Cardiac muscle cell (in vitro differentiated cells and primary cell): ENCODE results near the gene KLHL13. TPM values are rescaled to one million over a fixed set of nuclear protein-coding genes. Genes with fewer than 3 reads are reported as not detected.

Experiments used
- DNase-seq, 2 donors: peaks; one replicate each; pipeline versions ENCODE4 v3.0.0 to v3.0.0-alpha.2; 2010 to 2017; ENCODE audit warnings: low read depth in 1 of 2, low spot score in 1 of 2
- H3K27ac ChIP-seq: fragments of 200-600 bp; sonication (generic); 2 replicates; pipeline ENCODE4 v1.5.1; 2016
- H3K27me3 ChIP-seq: fragments of 200-600 bp; sonication (generic); 2 replicates; pipeline ENCODE4 v1.6.0; 2016; ENCODE audit warnings: control low read depth
- H3K36me3 ChIP-seq: fragments of 200-600 bp; sonication (generic); 2 replicates; pipeline ENCODE4 v1.5.1; 2016; ENCODE audit warnings: control low read depth
- H3K4me1 ChIP-seq: fragments of 200-600 bp; sonication (generic); 2 replicates; pipeline ENCODE4 v1.8.1; 2017; ENCODE audit warnings: low read depth, mild to moderate bottlenecking, mixed run types
- H3K4me3 ChIP-seq: fragments of 200-600 bp; sonication (generic); 2 replicates; pipeline ENCODE4 v1.5.1; 2016; ENCODE audit warnings: mild to moderate bottlenecking
- H3K9me3 ChIP-seq: fragments of 200-600 bp; sonication (generic); 2 replicates; pipeline ENCODE4 v1.5.1; 2017; ENCODE audit warnings: low read depth, mild to moderate bottlenecking, control low read depth
- polyA plus RNA-seq: library from polyadenylated mRNA; unstranded; fragments of >200 nt; fragmentation: Nextera tagmentation; extraction: Ambion mirVana; gene quantifications from 2 replicates; pipeline ENCODE4 v1.2.1, GENCODE V29; 2016
- total RNA-seq: library from RNA; depleted of rRNA; stranded (reverse); fragments of >200 nt; gene quantifications from 2 replicates; pipeline ENCODE4 v1.2.3, GENCODE V29; 2016
- TF ChIP-seq, protein P1 (sequence below): IDR thresholded peaks from 2 replicates; pipeline ENCODE4 v1.5.1; 2012; ENCODE audit warnings: low read depth, mild to moderate bottlenecking, low read length

Gene KLHL13
- total and polyA plus RNA-seq, 2 experiments from 2014 or later, result 13.8 to 22.0 TPM

DNA sequence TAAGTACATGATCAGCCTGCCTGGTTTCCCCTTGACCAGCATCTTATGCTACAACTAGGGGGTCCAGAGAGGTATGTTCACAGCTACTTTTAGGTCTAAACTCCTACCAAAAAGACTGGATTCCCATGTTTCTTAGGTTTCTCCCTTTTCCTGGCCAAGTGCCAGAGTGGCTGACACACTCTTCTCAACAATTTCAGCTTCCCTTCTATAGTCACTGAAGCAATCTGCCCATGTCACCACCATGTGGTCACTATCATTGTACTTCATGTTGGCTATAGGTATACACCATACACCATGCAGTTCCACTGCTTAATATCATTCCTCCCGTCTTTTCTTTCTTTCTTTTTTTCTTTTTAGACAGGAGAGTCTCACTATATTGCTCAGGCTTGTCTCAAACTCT lies 66.9 kb downstream of the KLHL13 start:
- no peak overlapping the region for H3K4me3 ChIP-seq
- no peak for DNase-seq

DNA sequence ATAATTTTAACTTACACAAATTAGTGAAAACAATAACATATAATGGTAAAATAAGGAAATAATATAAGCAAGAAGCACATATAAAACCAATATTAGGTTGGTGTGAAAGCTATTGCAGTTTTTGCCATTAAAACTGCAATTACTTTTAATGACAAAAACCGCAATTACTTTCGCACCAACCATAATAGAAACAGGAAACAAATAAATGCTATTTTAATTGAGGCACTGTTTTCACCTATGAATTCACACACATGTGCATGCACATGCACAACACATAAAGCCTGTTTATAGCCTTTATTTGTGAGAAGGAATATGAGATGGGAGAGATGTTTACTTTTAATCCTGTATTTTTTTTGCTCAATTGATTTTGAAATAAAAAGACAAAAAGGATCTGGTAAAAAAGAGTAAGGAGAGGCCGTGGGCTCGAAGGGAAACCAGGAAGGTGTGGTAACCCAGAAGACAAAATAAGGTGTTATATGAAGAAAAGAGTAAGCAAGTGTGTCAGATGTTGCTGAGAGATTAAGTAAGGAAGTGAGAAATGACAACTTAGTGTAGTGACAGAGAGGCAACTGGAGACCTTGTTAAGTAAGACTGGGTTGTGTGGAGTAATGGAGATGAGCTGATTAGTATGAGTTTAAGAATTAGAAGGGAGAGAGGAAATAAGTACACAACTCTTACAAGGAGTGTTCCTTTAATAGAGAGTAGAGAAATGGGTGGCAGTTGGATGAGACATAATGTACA lies 69.0 kb downstream of the KLHL13 start:
- Histone ChIP-seq H3K27me3 (no peaks in the 10 kb centered on the region), H3K4me1 (no peaks in the 10 kb centered on the region), H3K9me3 (no peaks in the 10 kb centered on the region), H3K4me3 (no peak overlapping the region), H3K36me3 (no peaks in the 10 kb centered on the region), H3K27ac (no peak overlapping the region)
- DNase-seq, result no peak
- TF ChIP-seq, protein P1, sequence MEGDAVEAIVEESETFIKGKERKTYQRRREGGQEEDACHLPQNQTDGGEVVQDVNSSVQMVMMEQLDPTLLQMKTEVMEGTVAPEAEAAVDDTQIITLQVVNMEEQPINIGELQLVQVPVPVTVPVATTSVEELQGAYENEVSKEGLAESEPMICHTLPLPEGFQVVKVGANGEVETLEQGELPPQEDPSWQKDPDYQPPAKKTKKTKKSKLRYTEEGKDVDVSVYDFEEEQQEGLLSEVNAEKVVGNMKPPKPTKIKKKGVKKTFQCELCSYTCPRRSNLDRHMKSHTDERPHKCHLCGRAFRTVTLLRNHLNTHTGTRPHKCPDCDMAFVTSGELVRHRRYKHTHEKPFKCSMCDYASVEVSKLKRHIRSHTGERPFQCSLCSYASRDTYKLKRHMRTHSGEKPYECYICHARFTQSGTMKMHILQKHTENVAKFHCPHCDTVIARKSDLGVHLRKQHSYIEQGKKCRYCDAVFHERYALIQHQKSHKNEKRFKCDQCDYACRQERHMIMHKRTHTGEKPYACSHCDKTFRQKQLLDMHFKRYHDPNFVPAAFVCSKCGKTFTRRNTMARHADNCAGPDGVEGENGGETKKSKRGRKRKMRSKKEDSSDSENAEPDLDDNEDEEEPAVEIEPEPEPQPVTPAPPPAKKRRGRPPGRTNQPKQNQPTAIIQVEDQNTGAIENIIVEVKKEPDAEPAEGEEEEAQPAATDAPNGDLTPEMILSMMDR, result no peak

More for the DNA sequence above, 66.9 kb downstream of the KLHL13 start:
- H3K4me1 ChIP-seq, result no peaks in the 10 kb centered on the region
- H3K27ac ChIP-seq, result no peak overlapping the region
- H3K9me3 ChIP-seq, result no peaks in the 10 kb centered on the region
- H3K27me3 ChIP-seq, result no peaks in the 10 kb centered on the region
- TF ChIP-seq, protein P1, result no peak
- no peaks in the 10 kb centered on the region for H3K36me3 ChIP-seq

DNA sequence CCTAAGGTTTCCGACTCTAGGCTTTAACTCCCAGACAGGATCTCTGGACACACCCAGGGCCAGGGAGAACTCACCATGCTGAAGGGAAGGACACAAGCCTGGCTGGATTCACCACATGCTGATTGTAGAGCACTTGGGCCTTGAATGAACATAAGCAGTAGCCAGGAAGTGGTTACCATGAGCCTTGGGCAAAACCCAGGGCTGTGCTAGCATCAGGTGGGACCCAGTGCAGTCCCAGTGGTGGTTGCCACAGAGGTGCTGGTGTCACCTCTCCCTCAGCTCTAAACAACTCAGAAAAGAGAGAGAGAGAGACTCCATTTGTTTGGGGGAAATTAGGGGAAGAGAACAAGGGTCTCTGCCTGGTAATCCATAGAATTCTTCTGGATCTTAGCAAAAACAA lies 77.0 kb downstream of the KLHL13 start:
- H3K4me3 ChIP-seq, result no peak overlapping the region
- TF ChIP-seq, protein P1, result no peak
- no peak for DNase-seq
- H3K9me3 ChIP-seq, result no peaks in the 10 kb centered on the region
- H3K27me3 ChIP-seq, result no peaks in the 10 kb centered on the region
- no peaks in the 10 kb centered on the region for H3K4me1 ChIP-seq
- H3K27ac ChIP-seq, result no peak overlapping the region
- H3K36me3 ChIP-seq, result no peaks in the 10 kb centered on the region

DNA sequence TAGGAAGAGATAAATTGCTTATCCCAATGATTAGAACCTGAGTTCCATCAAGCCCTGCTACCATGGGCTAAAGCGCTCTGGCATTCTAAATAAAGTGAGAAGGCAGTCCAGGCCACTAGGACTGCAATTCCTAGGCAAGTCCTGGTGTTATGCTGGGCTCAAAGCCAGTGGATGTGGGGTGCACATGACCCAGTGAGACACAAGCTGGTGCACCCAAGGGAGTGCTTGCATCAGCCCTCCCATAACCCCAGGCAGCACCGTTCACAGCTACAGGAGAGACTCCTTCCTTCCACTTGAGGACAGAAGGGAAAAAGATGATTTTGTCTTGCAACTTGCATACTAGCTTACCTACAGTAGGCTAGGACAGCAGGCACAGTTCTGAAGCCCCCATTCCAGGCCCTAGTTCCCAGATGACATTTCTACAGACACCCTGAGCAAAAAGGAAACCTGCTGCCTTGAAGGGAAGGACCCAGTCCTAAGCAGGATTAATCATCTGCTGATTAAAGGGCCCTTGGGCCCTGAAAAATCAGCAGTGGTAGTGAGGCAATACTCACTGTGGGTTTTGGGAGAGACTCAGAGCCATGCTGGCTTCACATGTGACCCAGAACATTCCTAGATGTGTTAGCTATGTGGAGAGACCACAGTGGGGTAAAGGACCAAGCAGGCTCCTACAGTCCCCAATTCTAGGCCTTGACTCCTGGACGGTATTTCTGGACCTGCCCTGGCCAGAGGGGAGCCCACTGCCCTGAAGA lies 77.8 kb downstream of the KLHL13 start:
- Histone ChIP-seq H3K27ac (no peak overlapping the region), H3K36me3 (no peaks in the 10 kb centered on the region), H3K4me1 (no peaks in the 10 kb centered on the region), H3K9me3 (no peaks in the 10 kb centered on the region), H3K4me3 (no peak overlapping the region), H3K27me3 (no peaks in the 10 kb centered on the region)
- TF ChIP-seq, protein P1, result no peak
- DNase-seq, result no peak

DNA sequence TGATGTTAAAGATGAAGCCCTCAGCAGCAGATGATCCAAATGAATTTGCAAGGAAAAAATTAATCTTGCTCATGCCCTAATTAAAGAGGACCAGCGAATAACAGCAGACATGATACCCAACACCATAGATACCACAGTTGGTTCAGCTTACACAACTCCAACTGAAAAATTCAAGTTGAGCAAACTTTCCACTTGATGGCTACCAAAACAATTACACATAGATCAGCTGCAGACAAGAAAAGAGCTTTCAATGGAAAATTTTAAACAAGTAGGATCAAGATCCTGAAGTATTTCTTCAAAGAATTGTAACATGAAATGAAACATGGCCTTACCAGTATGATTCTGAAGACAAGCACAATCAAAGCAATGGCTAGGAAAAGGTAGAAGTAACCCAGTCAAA lies 90.0 kb downstream of the KLHL13 start:
- Histone ChIP-seq H3K27ac (no peak overlapping the region), H3K36me3 (no peaks in the 10 kb centered on the region), H3K4me1 (no peaks in the 10 kb centered on the region), H3K9me3 (no peaks in the 10 kb centered on the region), H3K4me3 (no peak overlapping the region), H3K27me3 (no peaks in the 10 kb centered on the region)
- TF ChIP-seq, protein P1, result no peak
- no peak for DNase-seq
